HUDEP-2 (cell line): ENCODE results near the gene WWOX.
"Not testable (repeated sequence)": the region's sequence is repeated elsewhere in the genome, so short reads cannot be mapped to it uniquely, and the experiment has no call there.

Experiments used
- DNase-seq, 76 experiments: peaks; one replicate each; lab custom pipeline; 2025; ENCODE audit not compliant: unreplicated experiment in 76 of 76; lab: John Stamatoyannopoulos, UW

The WWOX gene

DNA sequence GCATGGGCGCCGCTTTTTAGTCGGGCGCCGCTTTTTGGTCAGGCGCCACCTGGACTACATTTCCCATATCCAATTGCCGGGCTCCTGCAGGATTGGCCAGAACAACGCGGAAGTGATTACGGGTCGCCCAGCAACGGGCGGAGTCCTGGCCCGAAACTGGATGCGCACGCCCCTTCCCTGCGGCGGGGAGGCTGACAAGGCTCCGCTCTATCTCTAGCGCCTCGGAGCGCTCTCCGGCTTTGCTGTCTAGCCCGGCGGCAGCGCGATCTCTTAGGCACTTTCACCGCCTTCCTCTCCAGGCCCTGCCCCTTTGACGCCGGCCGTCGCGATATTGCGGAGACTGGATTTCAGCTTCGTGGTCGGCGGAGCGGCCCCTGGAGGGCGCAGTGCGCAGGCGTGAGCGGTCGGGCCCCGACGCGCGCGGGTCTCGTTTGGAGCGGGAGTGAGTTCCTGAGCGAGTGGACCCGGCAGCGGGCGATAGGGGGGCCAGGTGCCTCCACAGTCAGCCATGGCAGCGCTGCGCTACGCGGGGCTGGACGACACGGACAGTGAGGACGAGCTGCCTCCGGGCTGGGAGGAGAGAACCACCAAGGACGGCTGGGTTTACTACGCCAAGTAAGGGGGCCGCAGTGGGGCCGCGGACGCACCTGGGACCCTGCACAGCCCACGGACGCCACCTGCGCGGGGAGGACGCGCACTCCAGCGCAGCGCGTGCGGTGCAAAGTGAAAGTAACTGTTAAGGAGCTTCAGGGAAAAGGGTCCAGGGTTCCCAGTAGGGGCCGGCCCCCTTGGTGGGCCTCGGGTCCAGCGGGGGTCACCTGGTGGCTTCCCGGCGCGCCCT, at the start of gene WWOX:
Gene WWOX (plus strand): TSS at position 384 of the 841 bp plus-strand sequence.
- peak; percentile 50 to 99 (median 94) for DNase-seq

DNA sequence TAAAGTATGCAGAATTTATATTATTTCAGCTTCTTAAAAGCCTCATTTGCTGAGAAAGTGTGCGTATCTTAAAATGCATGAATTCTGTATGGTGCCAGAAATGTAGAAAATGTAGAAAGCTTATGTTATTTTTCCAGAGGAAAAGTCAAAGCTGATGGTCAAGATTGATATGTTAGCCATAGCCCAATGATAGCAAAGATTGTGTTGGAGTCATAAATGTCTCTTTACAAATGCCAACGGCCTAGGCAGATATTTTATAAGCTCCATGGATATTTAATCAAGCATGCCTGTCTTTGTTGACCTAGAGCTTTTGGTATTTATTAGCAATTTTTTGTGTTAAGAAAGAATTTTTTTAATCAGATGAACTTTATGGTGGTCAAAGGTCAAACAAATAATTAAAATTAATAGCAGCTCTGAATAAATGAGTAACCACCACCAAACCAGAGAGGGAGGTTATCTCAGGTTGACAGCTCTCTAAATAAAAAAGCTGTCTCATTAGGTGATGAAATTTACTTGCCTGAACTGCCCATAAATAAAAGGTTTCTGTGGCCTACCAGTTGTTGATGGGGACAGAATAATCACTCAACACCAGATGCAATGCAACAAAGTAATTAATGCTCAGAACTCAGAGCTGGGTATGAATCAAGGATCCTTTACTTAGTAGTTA, 48.6 kb upstream of the WWOX start:
- DNase-seq: no peak

DNA sequence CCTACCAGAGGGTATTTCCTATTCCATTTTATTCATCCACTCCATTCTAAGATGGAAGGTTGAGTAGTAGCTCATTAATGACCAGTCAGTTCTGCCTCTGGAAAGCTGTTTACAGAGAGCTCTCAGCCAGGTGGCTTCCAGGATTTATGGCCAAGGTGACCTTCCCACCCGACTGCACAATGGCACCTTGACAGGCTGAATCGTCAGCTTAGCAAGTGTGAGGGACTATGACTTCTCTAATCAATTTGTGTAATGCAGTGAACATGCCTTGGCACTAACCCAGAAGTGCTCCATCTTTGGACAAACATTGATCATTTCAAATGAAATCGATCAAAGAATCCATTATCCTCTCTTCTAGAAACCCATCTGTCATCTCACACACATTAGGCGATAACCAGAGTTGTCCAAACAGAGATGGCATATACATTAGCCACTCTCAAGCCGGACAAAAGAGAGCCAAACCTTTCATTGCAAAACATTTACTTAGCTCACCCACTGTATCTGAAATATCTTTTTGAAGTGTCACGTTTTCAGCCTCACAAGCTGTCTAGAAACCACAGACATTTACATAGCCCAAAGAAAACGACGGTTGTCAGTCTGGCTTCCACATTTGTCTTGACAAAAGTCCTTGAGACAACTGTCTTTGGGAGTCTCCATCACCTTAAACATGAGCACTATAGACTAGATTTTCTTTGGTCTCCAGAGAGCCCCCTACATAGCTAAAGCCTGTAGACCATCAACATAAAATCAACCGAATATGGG, 41.5 kb upstream of the WWOX start:
- no peak for DNase-seq

DNA sequence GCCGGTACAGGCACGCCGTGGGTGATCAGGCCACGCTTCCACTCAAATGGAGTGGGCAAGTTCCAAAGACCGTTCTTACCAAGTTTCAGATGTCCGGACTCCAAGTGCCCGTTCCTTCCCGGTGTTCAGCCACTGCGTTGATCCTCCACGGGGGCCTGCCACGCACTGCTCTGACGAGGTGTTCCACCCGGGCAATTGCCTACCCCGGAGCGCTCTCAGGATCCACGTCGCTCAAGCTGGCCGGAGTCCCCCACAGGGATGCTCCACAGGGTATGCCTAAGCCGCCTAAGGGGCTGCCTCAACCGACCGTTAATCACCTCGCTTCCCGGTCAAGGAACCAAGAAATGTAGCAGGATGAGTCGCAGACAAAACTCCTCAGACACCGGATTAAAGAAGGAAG, 39.6 kb upstream of the WWOX start:
- not testable (repeated sequence) for DNase-seq

DNA sequence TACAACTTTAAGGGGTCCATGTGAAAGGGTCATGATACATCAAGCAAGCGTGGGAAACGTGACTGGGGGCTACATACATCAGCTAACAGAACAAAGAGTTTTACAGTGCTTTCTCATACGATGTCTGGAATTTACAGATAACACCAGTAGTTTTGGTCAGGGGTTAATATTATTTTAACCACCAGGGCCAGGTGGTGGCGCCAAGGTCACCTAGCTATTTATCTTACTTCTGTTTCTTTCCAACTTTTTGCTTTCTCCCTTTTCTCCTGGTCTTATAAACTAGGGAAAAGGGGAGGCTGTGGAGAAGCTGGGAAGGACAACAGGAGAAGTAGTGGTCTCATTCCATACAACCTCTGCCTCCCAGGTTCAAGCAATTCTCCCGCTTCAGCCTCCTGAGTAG, 39.2 kb upstream of the WWOX start:
- no peak for DNase-seq

DNA sequence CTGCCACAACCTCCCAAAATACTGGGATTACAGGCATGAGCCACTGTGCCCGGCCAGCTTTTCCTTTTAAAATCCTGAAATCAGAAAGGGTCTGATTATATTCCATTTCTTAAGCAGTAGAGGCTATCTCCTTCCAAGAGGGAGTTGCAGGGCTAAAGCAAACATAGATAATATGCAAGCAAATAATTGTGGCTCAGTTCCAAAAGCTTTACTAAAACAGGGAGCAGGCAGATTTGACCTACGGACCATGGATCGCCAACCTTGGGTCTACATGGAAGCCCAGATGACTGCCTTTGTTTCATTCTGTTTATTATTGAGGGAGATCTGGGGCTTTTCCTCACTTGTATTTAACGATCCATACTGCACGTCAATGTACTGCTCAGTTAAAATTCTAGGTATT, 38.6 kb upstream of the WWOX start:
- DNase-seq: no peak

DNA sequence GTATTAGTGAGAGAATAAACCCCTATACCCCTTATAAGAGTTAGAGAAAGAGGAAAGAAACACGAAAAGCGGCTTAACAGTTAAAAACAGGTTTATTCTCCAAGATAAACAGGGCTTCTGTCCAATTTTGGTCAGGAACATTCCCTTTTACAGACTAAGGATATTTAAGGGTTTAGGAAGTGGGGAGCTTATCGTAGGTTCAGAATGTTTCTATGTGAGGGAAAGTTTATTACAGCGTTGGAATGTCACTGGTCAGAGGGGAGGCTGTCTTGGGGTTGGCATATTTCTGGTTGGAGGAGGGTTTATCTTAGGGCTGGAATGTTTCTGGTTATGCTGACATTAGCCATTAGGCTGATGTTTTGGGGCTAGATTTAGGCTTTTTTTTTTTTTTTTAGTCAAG, 34.1 kb upstream of the WWOX start:
- no peak for DNase-seq

DNA sequence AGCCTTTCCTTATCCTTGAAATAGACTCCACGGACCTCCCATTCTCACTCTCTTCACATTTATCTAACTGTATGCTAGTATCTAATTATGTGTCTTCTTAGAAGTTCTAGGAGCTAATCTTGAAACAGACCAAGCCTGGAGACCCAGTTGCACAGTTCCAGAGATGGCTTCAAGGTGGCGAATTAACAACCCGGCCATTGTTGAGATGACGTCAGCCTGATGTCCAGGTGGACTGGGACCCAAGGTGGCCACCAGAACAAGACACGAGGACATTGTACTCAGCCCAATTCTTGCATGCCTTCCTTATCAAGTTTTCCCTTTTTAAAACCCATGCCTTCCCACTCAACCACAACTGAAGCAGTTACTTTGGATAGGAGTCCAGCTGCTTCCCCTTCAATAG, 29.5 kb upstream of the WWOX start:
- DNase-seq: no peak

DNA sequence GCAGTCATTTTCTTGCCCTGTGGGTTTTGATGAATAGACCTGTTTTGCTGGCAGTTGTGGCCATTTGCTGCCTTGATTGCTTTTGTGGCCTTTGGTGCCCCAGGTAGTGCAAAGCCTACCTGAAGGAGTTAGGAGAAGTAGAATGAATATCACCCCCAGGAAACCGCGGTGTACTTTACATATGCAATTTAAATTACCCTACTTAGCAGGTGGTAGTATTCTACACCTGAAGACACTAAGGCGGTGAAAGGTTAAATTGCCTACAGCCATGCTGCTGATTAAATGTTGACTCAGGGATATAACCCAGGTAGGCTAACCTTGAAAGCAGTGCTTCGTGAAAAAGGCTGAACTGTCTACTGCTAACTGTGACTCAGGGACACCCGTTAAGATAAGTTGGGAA, 27.2 kb upstream of the WWOX start:
- DNase-seq: no peak

DNA sequence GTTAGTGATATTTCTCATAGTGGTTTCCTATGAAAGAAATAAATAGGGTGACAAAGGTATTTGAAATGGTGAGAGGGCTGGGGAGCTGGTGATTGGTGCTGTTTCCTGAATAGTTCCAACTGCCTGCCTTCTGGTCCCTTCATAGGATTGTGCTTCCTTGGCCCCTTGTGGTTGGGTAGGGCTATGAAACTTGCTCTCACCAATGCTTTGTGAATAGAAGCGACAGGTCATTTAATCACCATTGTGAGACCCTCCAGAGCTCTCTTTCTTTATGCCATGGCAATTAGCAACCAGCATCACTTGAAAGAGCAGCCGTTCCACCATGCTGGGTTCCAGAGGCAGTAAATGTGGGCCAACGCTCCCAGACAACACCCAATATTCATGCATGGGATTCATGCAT, 23.7 kb upstream of the WWOX start:
- DNase-seq: no peak

DNA sequence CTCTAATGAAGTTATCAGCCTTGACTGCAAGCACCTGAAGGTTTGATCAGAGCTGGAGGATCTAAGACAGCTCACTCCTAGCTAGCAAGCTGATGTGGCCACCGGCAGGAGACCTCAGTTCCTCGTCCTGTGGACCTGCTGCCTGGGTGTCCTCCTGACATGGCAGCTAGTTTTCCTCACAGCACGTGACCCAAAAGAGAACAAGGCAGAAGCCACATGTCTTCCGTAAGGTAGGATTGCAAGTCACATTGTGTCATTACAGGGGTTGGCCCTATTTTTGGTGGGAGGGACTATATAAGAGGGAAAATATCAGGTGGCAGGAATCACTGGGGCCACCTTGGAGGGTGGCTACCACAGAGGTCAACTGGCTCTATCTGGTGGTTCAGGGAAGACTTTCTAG, 18.1 kb upstream of the WWOX start:
- DNase-seq: no peak

DNA sequence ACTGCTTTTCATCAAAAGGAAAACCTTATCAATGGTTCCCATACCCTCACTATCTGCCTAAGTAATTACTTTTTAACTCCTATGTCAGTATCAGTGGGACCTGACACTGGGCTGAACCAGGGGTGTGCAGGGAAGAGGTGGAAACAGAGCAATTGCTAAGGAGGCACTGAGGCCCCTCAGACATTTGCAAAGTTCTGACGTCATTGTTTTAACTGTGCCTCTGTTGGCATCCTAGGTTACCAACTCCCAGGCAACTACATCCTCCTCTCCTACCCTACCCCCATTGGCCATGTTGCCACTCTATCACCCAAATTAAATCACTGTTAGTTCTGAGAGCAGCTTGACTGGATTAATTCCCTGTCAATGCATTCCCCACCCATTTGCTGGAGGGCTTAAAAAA, 8.0 kb upstream of the WWOX start:
- DNase-seq: no peak

DNA sequence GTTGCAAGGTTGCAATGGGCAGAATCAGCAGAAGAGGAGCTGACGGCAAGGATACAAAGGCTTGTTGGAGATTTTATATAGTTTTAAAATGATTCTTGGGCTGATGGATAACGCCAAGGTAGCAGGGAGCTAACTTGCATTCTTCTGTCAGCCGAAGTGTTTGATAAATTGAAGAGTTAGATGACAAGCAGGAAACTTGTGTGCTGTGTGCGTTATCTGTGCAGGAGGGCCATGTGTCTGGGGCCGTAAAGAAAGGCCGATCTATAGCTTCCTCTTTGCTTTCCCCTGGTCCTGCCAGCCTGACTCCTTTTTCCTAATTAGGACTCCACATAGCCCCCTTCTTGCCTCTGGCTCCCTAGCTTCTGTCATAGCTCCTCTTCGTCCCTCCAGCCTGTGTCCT, 6.7 kb upstream of the WWOX start:
- DNase-seq: no peak

DNA sequence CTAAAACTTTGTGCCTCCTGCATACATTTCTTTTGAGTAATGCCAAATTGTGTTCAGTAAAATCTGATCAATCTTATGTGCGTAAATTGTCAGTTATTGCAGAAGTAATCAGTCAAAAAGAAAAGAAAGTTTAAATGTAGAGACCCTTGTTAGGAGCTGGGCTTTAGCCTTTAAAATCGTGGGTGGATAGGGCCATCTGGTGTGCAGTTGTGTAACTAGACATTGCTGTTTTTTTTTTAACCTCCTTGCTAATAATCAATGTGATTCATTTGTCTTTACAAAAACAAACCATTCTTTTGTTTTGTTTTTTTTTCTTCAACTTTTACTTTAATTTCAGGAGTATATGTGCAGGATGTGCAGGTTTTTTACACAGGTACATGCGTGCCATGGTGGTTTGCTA, 5.3 kb upstream of the WWOX start:
- DNase-seq: no peak

DNA sequence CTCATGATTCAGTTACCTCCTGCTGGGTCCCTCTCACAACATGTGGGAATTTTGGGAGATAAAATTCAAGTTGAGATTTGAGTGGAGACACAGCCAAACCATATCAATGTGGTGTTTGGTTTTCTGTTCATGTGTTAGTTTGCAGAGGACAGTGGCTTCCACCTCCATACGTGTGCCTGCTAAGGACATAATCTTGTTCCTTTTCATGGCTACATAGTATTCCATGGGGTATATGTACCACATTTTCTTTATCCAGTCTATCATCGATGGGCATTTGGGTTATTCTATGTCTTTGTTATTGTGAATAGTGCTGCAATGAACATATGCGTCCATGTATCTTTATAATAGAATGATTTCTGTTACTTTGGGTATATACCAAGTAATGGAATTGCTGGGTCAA, 4.5 kb upstream of the WWOX start:
- no peak for DNase-seq

DNA sequence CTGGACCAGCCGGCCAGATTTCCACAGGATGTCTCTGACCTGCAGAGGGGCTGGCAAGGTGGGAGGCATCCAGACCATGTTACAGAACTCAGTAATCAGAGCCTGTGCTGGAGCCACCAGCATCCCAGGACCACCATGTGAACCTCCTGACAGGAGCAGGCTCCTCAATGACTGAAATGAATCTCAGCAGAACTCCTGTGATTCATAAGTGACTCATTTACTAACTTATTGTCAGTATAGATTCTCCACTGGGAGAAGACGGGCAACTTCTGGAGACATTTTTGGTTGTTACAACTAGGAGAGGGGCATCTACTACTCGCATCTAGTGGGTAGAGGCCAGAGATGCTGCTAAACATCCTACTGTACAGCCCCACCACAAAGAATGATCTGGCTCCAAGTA, 3.1 kb upstream of the WWOX start:
- DNase-seq: no peak

DNA sequence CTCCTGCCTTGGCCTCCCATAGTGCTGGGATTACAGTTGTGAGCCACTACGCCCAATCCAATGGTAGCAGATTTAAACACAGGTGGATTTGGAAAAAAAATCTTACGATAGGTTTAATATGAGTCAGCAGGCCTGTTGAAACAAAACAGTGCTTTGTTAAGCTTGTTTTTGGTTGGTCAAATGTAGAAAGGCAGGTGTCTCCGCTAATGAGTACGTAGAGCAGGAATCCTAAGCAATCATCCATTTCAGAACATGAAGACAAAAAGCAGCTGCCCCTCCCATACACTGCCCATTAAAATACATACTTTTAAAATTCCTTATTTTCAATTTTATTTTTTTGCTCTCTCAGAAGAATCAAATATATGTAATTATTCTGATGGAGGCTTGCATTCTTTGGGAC, 1.9 kb upstream of the WWOX start:
- DNase-seq: no peak

DNA sequence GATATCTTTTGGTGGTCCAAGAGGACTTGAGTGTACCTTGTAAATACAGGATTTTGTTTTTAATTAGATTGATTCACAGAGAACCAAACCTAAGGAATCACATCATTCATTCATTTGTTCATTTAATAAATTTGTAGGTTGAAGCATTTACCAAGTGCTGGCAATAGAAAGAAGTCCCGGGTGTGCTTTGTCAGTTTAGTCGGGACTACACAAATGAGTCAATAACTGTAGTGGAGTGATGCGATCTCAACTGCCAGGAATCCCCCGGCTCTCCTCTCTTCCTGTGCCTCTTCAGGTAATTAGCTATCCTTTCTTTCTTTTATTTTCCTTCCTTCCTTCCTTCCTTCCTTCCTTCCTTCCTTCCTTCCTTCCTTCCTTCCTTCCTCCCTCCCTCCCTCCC, 1.4 kb upstream of the WWOX start:
- no peak for DNase-seq

DNA sequence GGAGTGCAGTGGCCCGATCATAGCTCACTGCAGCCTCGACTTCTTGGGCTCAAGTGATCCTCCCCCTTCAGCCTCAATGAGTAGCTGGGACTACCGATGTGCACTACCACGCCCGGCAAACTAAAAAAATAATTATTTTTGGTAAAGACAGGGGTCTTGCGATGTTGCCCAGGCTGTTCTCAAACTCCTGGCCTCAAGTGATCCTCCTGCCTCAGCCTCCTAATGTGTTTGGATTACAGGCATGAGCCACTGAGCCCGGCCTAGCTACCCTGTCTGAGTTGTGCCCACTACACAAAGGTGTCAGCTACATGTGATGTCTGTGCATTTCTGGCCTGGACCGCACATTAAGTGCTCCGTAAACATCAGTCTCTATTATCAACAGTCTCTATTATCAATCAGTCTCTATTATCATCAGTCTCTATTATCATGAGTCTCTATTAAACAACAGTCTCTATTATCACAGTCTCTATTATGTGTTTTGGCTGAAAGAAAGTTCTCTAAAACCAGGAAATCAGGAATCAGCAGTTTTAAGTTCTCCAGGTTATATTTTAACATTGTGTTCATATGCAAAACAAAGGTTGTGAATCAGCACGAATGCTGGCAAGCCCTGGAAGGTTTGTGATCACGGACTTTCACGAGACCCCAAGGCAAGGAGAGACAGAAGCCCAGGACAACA, 721 bp upstream of the WWOX start:
- DNase-seq: no peak

DNA sequence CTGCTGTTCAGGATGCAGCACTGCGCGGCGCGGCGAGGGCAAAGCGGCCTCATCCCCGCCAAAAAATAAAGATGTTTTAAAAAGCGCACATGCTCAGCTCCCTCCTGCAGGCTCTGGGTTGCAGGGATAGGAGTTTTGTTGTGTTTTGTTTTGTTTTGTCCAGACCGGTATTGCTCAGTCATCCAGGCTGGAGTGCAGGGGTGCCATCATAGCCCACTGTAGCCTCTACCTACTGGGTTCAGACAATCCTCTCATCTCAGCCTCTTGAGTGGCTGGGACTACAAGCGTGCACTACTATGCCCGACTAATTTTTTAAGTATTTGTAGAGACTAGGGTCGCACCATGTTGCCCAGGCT, 636 bp downstream of the WWOX start:
- DNase-seq: peak in 20 of 76 experiments; percentile 10 to 62 (median 34)

DNA sequence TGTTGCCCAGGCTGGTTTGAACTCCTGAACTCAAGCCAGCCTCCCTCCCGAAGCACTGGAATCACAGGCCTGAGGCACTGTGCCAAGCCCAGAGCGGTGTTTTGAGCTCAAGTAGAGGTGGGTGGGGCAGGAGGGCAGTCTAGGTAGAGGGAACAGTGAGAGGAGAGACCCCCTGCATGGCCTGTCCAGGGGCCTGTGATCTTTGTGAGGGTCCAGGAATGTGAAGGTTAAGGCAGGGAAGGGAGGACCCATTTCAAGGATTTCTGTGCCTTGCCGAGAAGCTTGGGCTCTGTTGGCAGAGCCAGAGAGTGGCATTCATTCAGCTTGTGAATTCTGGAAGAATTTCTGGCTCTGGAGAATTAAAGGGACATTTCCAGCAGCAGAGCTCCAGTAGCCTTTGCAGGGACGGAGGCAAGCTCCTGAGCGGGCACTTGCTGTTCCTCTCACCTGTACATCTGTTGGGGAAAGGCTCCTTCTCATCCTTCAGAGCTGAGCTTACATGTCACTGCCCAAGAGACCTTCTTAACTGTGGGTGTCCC, 2.7 kb downstream of the WWOX start:
- no peak for DNase-seq
